IMR-90 (cell line): ENCODE data around the gene ITIH2.

Experiments used
- CEBPB ChIP-seq: IDR thresholded peaks from 2 replicates; pipeline ENCODE4 v1.6.1; 2012; ENCODE audit warnings: low read depth, low read length, improper control_type of control experiment
- SMC3 ChIP-seq: fragments of 150-350 bp; IDR thresholded peaks from 2 replicates; pipeline ENCODE4 v1.6.1; 2016; ENCODE audit warnings: low read depth, mild to moderate bottlenecking, antibody characterized with exemption, low read length, moderate library complexity

DNA sequence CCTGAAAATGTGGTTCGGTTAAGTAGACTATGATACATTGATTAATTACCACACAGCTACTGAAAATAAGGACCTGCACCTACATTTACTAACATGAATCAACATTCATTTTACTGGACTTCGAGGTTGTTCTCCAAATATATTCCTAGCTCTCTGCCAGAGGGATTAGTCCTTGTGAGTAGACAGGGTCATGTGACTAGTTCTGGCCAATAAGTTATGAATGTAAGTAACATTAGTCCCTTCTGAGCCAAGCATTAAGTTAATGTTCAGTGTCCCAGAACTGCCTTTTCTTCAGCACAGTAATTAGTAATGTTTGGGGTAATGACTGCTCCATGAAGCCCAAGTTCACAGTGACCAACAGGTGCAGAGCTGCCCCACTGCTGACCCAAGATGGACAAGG is 45.6 kb upstream of the ITIH2 start:
- TF ChIP-seq CEBPB (no peak), SMC3 (no peak)
